Keratinocyte (primary cell): ENCODE results near the gene SRSF8. TPM values are rescaled to one million over a fixed set of nuclear protein-coding genes. Genes with fewer than 3 reads are reported as not detected.

Source experiments
- DNase-seq: peaks from one replicate; pipeline ENCODE4 v3.0.0-alpha.2; 2011; ENCODE audit warnings: low read depth, missing footprints, low spot score
- FAIRE-seq: peaks from 2 replicates; lab custom pipeline; 2011; peaks lifted over from hg19 to GRCh38; lab: Jason Lieb, UNC
- H2AFZ ChIP-seq: 2 replicates; pipeline ENCODE4 v1.6.0; 2012; ENCODE audit warnings: low read length, control low read depth, inconsistent platforms; ENCODE audit not compliant: control insufficient read depth
- H3K27ac ChIP-seq: 2 replicates; pipeline ENCODE4 v1.5.1; 2011; ENCODE audit warnings: low read length; ENCODE audit not compliant: control insufficient read depth, insufficient read depth
- H3K27me3 ChIP-seq: 3 replicates; pipeline ENCODE4 v1.6.0; 2011; ENCODE audit warnings: low read length; ENCODE audit not compliant: control insufficient read depth, insufficient read depth; ENCODE audit errors: extremely low read depth
- H3K36me3 ChIP-seq, 2 experiments: 2 replicates in 1 of 2; 3 replicates in 1 of 2; pipeline ENCODE4 v1.5.1; 2011; ENCODE audit warnings: low read length in 2 of 2, mild to moderate bottlenecking in 1 of 2; ENCODE audit not compliant: control insufficient read depth in 2 of 2, insufficient read depth in 2 of 2; ENCODE audit errors: extremely low read depth in 1 of 2
- H3K4me1 ChIP-seq: 3 replicates; pipeline ENCODE4 v1.5.1; 2011; ENCODE audit warnings: low read length; ENCODE audit not compliant: control insufficient read depth, insufficient read depth; ENCODE audit errors: extremely low read depth
- H3K4me2 ChIP-seq: 3 replicates; pipeline ENCODE4 v1.6.0; 2011; ENCODE audit warnings: low read depth, low read length; ENCODE audit not compliant: control insufficient read depth, insufficient read depth; ENCODE audit errors: extremely low read depth
- H3K4me3 ChIP-seq, 3 experiments: fragments of 200-600 bp in 1 of 3; sonication (generic) in 1 of 3; 2 replicates in 2 of 3; 3 replicates in 1 of 3; pipeline ENCODE4 v1.5.1; 2011 to 2016; ENCODE audit warnings: low read length in 3 of 3, mild to moderate bottlenecking in 3 of 3, control low read depth in 2 of 3, inconsistent platforms in 1 of 3, low read depth in 1 of 3, mixed read lengths in 1 of 3, mixed run types in 1 of 3, moderate library complexity in 1 of 3; ENCODE audit not compliant: control insufficient read depth in 2 of 3, insufficient read depth in 2 of 3; ENCODE audit errors: extremely low read depth in 1 of 3
- H3K79me2 ChIP-seq: 2 replicates; pipeline ENCODE4 v1.6.0; 2012; ENCODE audit warnings: low read length; ENCODE audit not compliant: control insufficient read depth, insufficient read depth
- H3K9ac ChIP-seq: 3 replicates; pipeline ENCODE4 v1.6.0; 2011; ENCODE audit warnings: low read length; ENCODE audit not compliant: control insufficient read depth, insufficient read depth; ENCODE audit errors: extremely low read depth
- H3K9me1 ChIP-seq: 3 replicates; pipeline ENCODE4 v1.6.0; 2011; ENCODE audit warnings: low read length; ENCODE audit not compliant: control insufficient read depth, insufficient read depth; ENCODE audit errors: extremely low read depth
- H3K9me3 ChIP-seq: 2 replicates; pipeline ENCODE4 v1.5.1; 2012; ENCODE audit warnings: low read depth, low read length; ENCODE audit not compliant: control insufficient read depth
- H4K20me1 ChIP-seq: 3 replicates; pipeline ENCODE4 v1.6.0; 2011; ENCODE audit warnings: low read length; ENCODE audit not compliant: control insufficient read depth, insufficient read depth; ENCODE audit errors: extremely low read depth
- CTCF ChIP-seq, 3 experiments: IDR thresholded peaks in 1 of 3; conservative IDR thresholded peaks in 1 of 3; optimal IDR thresholded peaks in 1 of 3; 2 replicates in 2 of 3; 3 replicates in 1 of 3; pipeline versions ENCODE3 to v1.5.1; 2011; ENCODE audit warnings: low read length in 3 of 3, mild to moderate bottlenecking in 3 of 3, moderate library complexity in 2 of 3, control low read depth in 1 of 3, inconsistent platforms in 1 of 3; ENCODE audit not compliant: insufficient read depth in 2 of 3; ENCODE audit errors: extremely low read depth in 1 of 3
- EZH2 ChIP-seq: IDR thresholded peaks from one replicate; pipeline ENCODE4 v1.6.1; 2012; ENCODE audit warnings: inconsistent platforms, mild to moderate bottlenecking, low read length, moderate library complexity
- dilution Hi-C: fragments of 300-500 bp; cut with MboI; formaldehyde crosslinking; loops from one replicate; pipeline ENCODE4 v1.7.0; 2020; ENCODE audit warnings: low sequenced_read_pairs; ENCODE audit not compliant: extremely low pct_ligation_motif_present
- polyA plus RNA-seq, 5 experiments: library from polyadenylated mRNA; depleted of rRNA in 3 of 5; stranded (reverse) in 3 of 5; stranded (forward) in 1 of 5; unstranded in 1 of 5; fragments of >200 nt; gene quantifications; 1 replicate in 1 of 5; 2 replicates in 3 of 5; 3 replicates in 1 of 5; pipeline versions ENCODE4 v1.2.1 to v1.2.3, GENCODE V29; 2011 to 2012; ENCODE audit warnings: missing spikeins in 2 of 5, low read depth in 1 of 5, low replicate concordance in 1 of 5

SRSF8 gene
- polyA plus RNA-seq, 1 donor (not counting 4 experiments of a cell fraction or from before 2014, with no cell fraction given) = 47.7 TPM

GRCh38 chr11:95119361-95120060 is 52.8 kb downstream of the SRSF8 start:
- Histone ChIP-seq H3K79me2 (peaks cover 12% of the 10 kb centered on the region), H3K9me1 (peaks cover 2% of the 10 kb centered on the region), H2AFZ (no peak overlapping the region), H3K9ac (peak overlapping the region; percentile 28), H3K9me3 (no peaks in the 10 kb centered on the region), H3K4me3 (no peak overlapping the region), H3K36me3 (no peaks in the 10 kb centered on the region), H3K4me1 (peaks cover 29% of the 10 kb centered on the region), H3K27ac (peak overlapping the region; percentile 57), H3K4me2 (peak overlapping the region; percentile 56), H4K20me1 (no peaks in the 10 kb centered on the region), H3K27me3 (no peaks in the 10 kb centered on the region)
- TF ChIP-seq CTCF (optimal IDR thresholded peaks at IDR 0.05 in 1 of 3, IDR thresholded peaks at IDR 0.05 in 1 of 3, conservative IDR thresholded peaks at IDR 0.05 in 1 of 3; ENCODE audit: extremely low read depth in 1 of 3, insufficient read depth in 2 of 3, low read length in 3 of 3) (peak in 1 of 3 experiments; percentile 2), EZH2 (no peak)
- peak; percentile 79 for FAIRE-seq
- dilution Hi-C loops = no loop called here
- DNase-seq = peak; percentile 44

Other genes starting within 250 kb of the SRSF8 start
- 29.8 to 56.3 TPM (median 35.3 TPM) in 3 replicates for gene CWC15, start 93.4 kb upstream of the SRSF8 start, polyA plus RNA-seq
- 0.48 to 1.2 TPM (median 1.1 TPM) in 3 replicates for gene KDM4D, start 93.2 kb upstream of the SRSF8 start, polyA plus RNA-seq
- not detected in 3 replicates for gene KDM4E, start 41.7 kb upstream of the SRSF8 start, polyA plus RNA-seq
- not detected in 3 replicates for gene KDM4F, start 17.5 kb upstream of the SRSF8 start, polyA plus RNA-seq
- gene ENDOD1, start 22.9 kb downstream of the SRSF8 start, polyA plus RNA-seq = 27.2 to 36.0 TPM (median 35.5 TPM) in 3 replicates
- 13.5 to 35.2 TPM (median 34.6 TPM) in 3 replicates for gene SESN3, start 164.3 kb downstream of the SRSF8 start, polyA plus RNA-seq